Neural crest cell (in vitro differentiated cells): ENCODE results near the gene MYH9. TPM values are rescaled to one million over a fixed set of nuclear protein-coding genes. Genes with fewer than 3 reads are reported as not detected.

ENCODE experiments used
- DNase-seq: peaks from one replicate; pipeline ENCODE4 v3.0.0; 2021; ENCODE audit warnings: low read depth, mixed read lengths, low spot score
- H3K27ac Mint-ChIP-seq: one replicate; pipeline ENCODE4 v1.8.0; 2021; ENCODE audit warnings: mild to moderate bottlenecking, mixed read lengths; ENCODE audit not compliant: unreplicated experiment
- H3K27me3 Mint-ChIP-seq: 2 replicates; pipeline ENCODE4 v1.8.0; 2021; ENCODE audit warnings: low read depth, mild to moderate bottlenecking, mixed read lengths
- H3K36me3 Mint-ChIP-seq: 2 replicates; pipeline ENCODE4 v1.8.0; 2021; ENCODE audit warnings: low read depth, mild to moderate bottlenecking, mixed read lengths
- H3K4me1 Mint-ChIP-seq: 2 replicates; pipeline ENCODE4 v1.8.0; 2021; ENCODE audit warnings: mixed read lengths
- H3K4me3 Mint-ChIP-seq: one replicate; pipeline ENCODE4 v1.8.0; 2021; ENCODE audit warnings: mild to moderate bottlenecking, mixed read lengths
- H3K9me3 Mint-ChIP-seq: 2 replicates; pipeline ENCODE4 v1.8.0; 2021; ENCODE audit warnings: mixed read lengths
- total RNA-seq: library from RNA; stranded (reverse); gene quantifications from 2 replicates; pipeline ENCODE4 v1.2.1, GENCODE V29; 2021
- TF ChIP-seq, protein P1 (sequence below): fragments of 200-600 bp; sonication (generic); conservative IDR thresholded peaks from 2 replicates; pipeline ENCODE4 v1.5.0; 2021; ENCODE audit warnings: antibody characterized with exemption, mild to moderate bottlenecking

The MYH9 gene
- total RNA-seq, 1 donor from 2014 or later: 160 TPM

GRCh38 chr22:36319595-36320497 is 67.9 kb downstream of the MYH9 start:
- TF ChIP-seq, protein P1, sequence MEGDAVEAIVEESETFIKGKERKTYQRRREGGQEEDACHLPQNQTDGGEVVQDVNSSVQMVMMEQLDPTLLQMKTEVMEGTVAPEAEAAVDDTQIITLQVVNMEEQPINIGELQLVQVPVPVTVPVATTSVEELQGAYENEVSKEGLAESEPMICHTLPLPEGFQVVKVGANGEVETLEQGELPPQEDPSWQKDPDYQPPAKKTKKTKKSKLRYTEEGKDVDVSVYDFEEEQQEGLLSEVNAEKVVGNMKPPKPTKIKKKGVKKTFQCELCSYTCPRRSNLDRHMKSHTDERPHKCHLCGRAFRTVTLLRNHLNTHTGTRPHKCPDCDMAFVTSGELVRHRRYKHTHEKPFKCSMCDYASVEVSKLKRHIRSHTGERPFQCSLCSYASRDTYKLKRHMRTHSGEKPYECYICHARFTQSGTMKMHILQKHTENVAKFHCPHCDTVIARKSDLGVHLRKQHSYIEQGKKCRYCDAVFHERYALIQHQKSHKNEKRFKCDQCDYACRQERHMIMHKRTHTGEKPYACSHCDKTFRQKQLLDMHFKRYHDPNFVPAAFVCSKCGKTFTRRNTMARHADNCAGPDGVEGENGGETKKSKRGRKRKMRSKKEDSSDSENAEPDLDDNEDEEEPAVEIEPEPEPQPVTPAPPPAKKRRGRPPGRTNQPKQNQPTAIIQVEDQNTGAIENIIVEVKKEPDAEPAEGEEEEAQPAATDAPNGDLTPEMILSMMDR: no peak
- Mint-ChIP-seq H3K36me3 (peaks cover 2% of the 10 kb centered on the region), H3K27me3 (no peaks in the 10 kb centered on the region), H3K27ac (peak overlapping the region; percentile 78), H3K9me3 (no peaks in the 10 kb centered on the region), H3K4me3 (no peak overlapping the region), H3K4me1 (no peaks in the 10 kb centered on the region)
- DNase-seq: no peak

- TF ChIP-seq, protein P1: no peak
- Mint-ChIP-seq H3K4me1 (no peaks in the 10 kb centered on the region), H3K36me3 (peaks cover 7% of the 10 kb centered on the region), H3K27me3 (no peaks in the 10 kb centered on the region), H3K9me3 (no peaks in the 10 kb centered on the region), H3K4me3 (no peak overlapping the region), H3K27ac (no peak overlapping the region)
- DNase-seq: no peak
Measured at GRCh38 chr22:36318442-36318841, 69.3 kb downstream of the MYH9 start.

DNA sequence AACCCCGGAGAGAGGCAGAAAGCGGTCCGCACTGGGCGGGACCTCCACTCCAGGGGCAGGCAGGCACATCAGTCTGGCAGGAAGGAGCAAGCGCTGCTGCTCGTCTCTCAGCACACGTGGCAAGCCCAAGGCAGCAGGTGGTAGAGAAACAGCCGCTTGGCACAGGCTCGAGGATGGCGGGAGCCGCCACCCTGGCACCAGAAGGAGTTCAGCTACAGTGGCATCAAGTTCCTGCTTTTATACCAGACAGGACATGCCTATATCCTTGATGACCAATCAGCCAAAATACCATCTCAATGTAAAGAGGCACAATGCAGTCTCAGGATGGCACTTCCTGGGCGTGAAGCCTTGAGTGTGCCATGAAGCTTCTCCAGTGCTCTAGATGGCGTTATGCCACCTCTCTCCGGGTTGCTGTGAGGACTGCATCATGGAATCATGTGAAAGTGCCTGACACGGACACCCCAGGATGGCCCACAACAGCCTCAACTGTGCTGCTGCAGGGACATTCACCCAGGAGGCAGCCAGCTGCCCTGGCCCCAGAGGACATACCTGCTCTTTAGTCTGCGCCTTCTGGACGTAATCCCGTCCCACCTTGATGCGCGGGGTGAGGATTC is 70.0 kb downstream of the MYH9 start:
- Mint-ChIP-seq H3K27ac (no peak overlapping the region), H3K36me3 (peaks cover 7% of the 10 kb centered on the region), H3K4me3 (no peak overlapping the region), H3K9me3 (no peaks in the 10 kb centered on the region), H3K27me3 (no peaks in the 10 kb centered on the region), H3K4me1 (no peaks in the 10 kb centered on the region)
- TF ChIP-seq, protein P1: no peak
- DNase-seq: no peak

DNA sequence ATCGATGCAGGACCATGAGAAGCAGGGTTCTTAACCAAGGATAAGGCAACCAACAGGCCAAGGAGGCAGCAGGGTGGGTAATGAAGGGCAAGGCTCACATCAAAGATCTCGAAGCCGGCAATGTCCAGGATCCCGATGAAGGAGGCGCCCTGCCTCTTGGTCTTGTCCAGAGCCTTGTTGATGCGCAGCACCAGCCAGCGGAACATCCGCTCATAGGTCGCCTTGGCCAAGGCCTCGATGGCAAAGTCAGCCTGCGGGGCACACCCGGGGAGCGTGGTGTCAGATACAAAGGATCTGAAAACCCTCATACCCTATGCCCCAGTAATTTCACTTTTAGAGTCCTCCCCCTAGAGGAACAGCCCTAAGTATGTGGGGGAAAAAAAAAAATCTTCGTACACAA is 71.3 kb downstream of the MYH9 start:
- no peaks in the 10 kb centered on the region for H3K27me3 Mint-ChIP-seq
- no peaks in the 10 kb centered on the region for H3K4me1 Mint-ChIP-seq
- DNase-seq: no peak
- peaks cover 7% of the 10 kb centered on the region for H3K36me3 Mint-ChIP-seq
- no peak overlapping the region for H3K27ac Mint-ChIP-seq
- H3K4me3 Mint-ChIP-seq: no peak overlapping the region
- no peaks in the 10 kb centered on the region for H3K9me3 Mint-ChIP-seq
- TF ChIP-seq, protein P1: no peak

GRCh38 chr22:36315325-36315724 is 72.4 kb downstream of the MYH9 start:
- Mint-ChIP-seq H3K9me3 (no peaks in the 10 kb centered on the region), H3K4me3 (no peak overlapping the region), H3K27me3 (no peaks in the 10 kb centered on the region), H3K27ac (no peak overlapping the region), H3K36me3 (peaks cover 7% of the 10 kb centered on the region), H3K4me1 (no peaks in the 10 kb centered on the region)
- TF ChIP-seq, protein P1: no peak
- DNase-seq: no peak
